Vagina (tissue), 2 donors: ENCODE measurements around the gene SOCS3. TPM values are rescaled to one million over a fixed set of nuclear protein-coding genes. Genes with fewer than 3 reads are reported as not detected.
A peak's percentile ranks its signal among the peaks of the same experiment; 100 is the strongest.

Experiments
- DNase-seq, 2 donors: peaks; one replicate each; pipeline ENCODE4 v3.0.0-alpha.2; 2017; ENCODE audit errors: extremely low spot score in 2 of 2
- H3K27ac ChIP-seq: fragments of 200-600 bp; sonication (generic); one replicate; pipeline ENCODE4 v1.5.1; 2019
- H3K27me3 ChIP-seq: fragments of 200-600 bp; sonication (generic); one replicate; pipeline ENCODE4 v1.5.1; 2019
- H3K36me3 ChIP-seq, 2 donors: fragments of 200-600 bp; sonication (generic); one replicate each; pipeline ENCODE4 v1.5.1; 2017 to 2019
- H3K4me1 ChIP-seq: fragments of 200-600 bp; sonication (generic); one replicate; pipeline ENCODE4 v1.5.1; 2019
- H3K4me3 ChIP-seq, 2 donors: fragments of 200-600 bp; sonication (generic); 1 replicate in 1 of 2; 2 replicates in 1 of 2; pipeline ENCODE4 v1.5.1; 2016 to 2019
- H3K9me3 ChIP-seq: fragments of 200-600 bp; sonication (generic); one replicate; pipeline ENCODE4 v1.5.1; 2019
- POLR2A ChIP-seq, 2 donors: fragments of 450-650 bp; IDR thresholded peaks; one replicate each; pipeline ENCODE4 v1.6.1; 2017; ENCODE audit warnings: antibody characterized with exemption in 2 of 2, mild to moderate bottlenecking in 2 of 2, moderate library complexity in 2 of 2
- POLR2AphosphoS5 ChIP-seq, 2 donors: sonication (generic); formaldehyde crosslinking; IDR thresholded peaks; one replicate each; pipeline ENCODE4 v1.9.0; 2017; ENCODE audit warnings: antibody characterized with exemption in 2 of 2, mild to moderate bottlenecking in 2 of 2, low read depth in 1 of 2; ENCODE audit not compliant: insufficient read depth in 1 of 2
- intact Hi-C: fragments of 100-400 bp; cut with DNase I; formaldehyde crosslinking; loops from one replicate; pipeline ENCODE4 v1.15.1; 2023
- total RNA-seq: library from RNA; depleted of rRNA; stranded (reverse); fragments of >200 nt; gene quantifications from one replicate; pipeline ENCODE4 v1.2.3, GENCODE V29; 2016
- TF ChIP-seq, protein P1 (sequence below), 3 experiments: fragments of 450-650 bp in 2 of 3; fragments of 200-600 bp in 1 of 3; sonication (generic) in 1 of 3; IDR thresholded peaks; one replicate each; pipeline ENCODE4 v1.5.1; 2017 to 2019; ENCODE audit warnings: antibody characterized with exemption in 3 of 3, mild to moderate bottlenecking in 2 of 3, moderate library complexity in 2 of 3

SOCS3 gene
- total RNA-seq, 1 donor from 2014 or later, result 173 TPM

DNA sequence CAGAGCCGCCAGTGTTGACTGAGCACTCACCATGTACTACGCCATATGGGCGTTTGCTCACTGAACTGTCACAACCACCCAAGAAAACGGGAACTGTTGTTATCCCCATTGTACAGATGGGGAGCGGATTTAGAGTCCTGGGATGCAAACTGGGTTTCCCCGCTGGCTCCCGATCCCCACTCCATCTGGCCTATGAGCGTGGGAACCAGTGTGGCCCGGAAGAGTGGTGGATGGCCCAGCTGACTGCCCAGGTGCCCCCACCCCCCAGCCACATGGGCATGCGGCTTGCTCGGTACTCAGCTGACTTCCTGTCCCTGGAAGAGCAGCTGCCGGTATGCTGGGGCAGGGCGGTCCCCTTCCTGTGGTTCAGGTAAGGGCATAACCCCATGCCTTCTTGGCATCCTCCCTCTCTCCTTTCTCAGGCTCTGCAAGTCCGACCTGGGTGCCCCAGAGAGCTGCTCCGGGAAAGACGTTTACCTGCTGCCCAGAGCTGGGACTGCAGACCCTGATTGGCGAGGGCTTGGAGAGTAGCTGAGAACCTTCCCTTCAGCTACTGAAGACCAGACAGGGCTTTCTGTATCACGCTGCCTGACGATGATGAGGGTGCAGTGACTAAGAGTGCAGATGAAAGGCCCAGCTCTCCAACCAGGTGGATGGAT is 16.2 kb downstream of the SOCS3 start:
- Histone ChIP-seq H3K9me3 (no peaks in the 10 kb centered on the region), H3K27me3 (no peaks in the 10 kb centered on the region), H3K4me1 (peaks cover 33% of the 10 kb centered on the region), H3K36me3 (no peaks in the 10 kb centered on the region), H3K4me3 (no peak overlapping the region), H3K27ac (peak overlapping the region; percentile 90)
- intact Hi-C loops, result no loop called here
- TF ChIP-seq POLR2AphosphoS5 (IDR thresholded peaks at IDR 0.05; ENCODE audit: insufficient read depth in 1 of 2, low read depth in 1 of 2) (no peak), POLR2A (IDR thresholded peaks at IDR 0.05) (no peak)
- TF ChIP-seq, protein P1, sequence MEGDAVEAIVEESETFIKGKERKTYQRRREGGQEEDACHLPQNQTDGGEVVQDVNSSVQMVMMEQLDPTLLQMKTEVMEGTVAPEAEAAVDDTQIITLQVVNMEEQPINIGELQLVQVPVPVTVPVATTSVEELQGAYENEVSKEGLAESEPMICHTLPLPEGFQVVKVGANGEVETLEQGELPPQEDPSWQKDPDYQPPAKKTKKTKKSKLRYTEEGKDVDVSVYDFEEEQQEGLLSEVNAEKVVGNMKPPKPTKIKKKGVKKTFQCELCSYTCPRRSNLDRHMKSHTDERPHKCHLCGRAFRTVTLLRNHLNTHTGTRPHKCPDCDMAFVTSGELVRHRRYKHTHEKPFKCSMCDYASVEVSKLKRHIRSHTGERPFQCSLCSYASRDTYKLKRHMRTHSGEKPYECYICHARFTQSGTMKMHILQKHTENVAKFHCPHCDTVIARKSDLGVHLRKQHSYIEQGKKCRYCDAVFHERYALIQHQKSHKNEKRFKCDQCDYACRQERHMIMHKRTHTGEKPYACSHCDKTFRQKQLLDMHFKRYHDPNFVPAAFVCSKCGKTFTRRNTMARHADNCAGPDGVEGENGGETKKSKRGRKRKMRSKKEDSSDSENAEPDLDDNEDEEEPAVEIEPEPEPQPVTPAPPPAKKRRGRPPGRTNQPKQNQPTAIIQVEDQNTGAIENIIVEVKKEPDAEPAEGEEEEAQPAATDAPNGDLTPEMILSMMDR (IDR thresholded peaks at IDR 0.05), result no peak
- DNase-seq, result no peak

DNA sequence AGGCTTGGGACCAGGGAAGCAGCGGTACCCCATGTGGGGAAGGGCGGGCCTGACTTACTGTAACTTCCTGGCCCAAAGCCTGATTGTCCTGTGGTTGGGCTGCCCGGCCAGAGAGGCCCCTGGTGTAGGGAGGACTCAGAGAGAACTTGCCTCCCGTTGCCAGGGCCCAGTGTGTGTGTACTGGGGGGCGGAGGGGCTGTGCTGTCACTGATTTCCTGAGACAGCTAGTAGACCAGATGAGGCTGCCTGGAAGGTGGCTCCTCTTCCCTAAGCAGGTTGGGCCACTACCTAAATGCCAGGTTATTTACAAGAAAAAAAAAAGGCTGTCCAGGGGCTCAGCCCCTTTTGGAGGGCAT is 16.7 kb downstream of the SOCS3 start:
- Histone ChIP-seq H3K36me3 (no peaks in the 10 kb centered on the region), H3K9me3 (no peaks in the 10 kb centered on the region), H3K4me3 (peak overlapping the region in 1 of 2 donors; percentile 56), H3K27ac (peak overlapping the region; percentile 90), H3K4me1 (peaks cover 33% of the 10 kb centered on the region), H3K27me3 (no peaks in the 10 kb centered on the region)
- TF ChIP-seq, protein P1 (IDR thresholded peaks at IDR 0.05), result no peak
- TF ChIP-seq POLR2A (IDR thresholded peaks at IDR 0.05), result no peak
- no peak for TF ChIP-seq POLR2AphosphoS5 (IDR thresholded peaks at IDR 0.05; ENCODE audit: insufficient read depth in 1 of 2, low read depth in 1 of 2)
- no peak for DNase-seq
- intact Hi-C loops, result no loop called here

DNA sequence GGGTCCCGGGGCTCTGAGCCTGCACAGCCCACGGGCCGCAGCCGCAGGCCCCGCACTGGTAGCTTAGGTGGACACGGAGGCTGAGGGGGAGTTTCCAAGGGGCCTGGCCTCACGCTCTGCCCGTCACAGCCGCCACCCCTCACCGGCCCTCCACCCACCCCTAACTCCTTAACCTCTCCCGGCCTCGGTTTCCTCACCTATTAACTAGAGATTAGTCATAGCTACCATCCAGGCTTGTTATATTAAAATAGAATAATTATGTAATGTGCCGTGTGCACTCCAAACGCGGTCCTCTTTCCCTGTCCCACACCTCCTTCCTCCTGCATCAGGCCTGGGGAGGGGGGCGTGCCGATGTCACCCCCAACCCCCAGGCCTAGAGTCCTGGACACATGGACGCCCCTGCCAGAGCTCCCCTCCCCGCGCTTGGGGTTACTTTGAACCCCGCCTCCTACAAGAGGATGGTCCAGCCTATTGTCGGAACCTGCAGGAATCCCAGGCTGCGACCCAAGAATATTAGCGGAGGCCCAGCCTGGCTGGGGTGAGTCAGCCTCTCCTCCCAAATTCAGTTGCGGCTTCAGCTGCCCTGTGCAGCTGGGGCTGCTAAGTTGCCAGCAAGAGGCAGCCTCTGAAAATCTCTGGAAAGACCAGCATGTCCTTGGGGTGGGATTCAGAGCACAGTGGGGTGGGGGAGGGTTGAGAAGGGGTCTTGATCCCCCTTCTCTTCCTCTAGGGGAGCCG is 17.3 kb downstream of the SOCS3 start:
- peak overlapping the region; percentile 34 to 56 for H3K4me3 ChIP-seq
- no peaks in the 10 kb centered on the region for H3K27me3 ChIP-seq
- no peaks in the 10 kb centered on the region for H3K9me3 ChIP-seq
- TF ChIP-seq, protein P1 (IDR thresholded peaks at IDR 0.05), result no peak
- TF ChIP-seq POLR2A (IDR thresholded peaks at IDR 0.05) (no peak), POLR2AphosphoS5 (IDR thresholded peaks at IDR 0.05; ENCODE audit: insufficient read depth in 1 of 2, low read depth in 1 of 2) (peak; percentile 34 to 84)
- intact Hi-C loops, result no loop called here
- DNase-seq, result no peak
- peak overlapping the region; percentile 90 for H3K27ac ChIP-seq
- no peaks in the 10 kb centered on the region for H3K36me3 ChIP-seq
- peaks cover 33% of the 10 kb centered on the region for H3K4me1 ChIP-seq

DNA sequence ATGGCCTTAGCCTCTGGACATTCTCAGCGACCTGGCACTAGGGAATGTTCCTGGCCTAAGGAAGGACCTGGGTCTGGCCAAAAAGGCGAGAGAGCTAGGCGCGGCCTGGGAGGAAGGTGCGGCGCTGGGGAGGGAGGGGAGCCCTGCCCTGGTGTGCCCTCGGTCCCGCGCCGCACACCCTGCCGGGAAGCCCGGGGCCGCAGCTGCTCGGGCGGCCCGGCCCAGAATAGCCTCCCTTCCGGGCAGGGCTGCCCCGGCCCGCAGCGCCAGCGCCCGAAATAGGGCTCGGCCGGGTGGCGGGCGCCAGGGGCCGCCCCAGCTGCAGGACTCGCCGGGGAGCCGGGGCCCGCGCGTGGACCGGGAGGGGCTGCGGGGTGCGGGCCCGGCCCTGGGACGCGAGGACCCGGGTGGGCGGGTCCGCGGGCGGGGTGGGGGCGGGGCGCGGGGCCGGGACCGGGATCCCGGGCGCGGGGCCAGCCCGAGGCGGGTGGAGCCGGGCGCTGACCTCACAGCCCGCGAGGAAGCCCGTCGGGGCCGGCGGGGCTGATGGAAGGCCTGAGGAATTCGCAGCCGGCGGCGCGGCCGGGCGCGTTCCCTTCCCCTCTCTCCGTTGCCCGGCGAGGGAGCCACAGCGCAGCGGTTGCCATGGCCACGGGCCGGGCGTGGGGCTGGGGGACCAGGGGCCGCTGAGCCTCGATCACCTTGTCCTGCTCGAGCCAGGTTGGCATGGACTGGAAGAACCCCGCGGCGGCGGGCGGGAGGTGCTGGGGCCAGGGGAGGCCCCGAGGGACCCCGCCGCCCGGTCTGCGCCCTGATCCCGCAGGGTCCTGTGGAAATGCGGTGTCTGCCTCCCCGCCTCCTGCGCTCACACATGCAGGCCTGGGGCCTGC is 18.1 kb downstream of the SOCS3 start:
- DNase-seq, result no peak
- peak in 1 of 2 donors; percentile 41 for TF ChIP-seq POLR2A (IDR thresholded peaks at IDR 0.05)
- TF ChIP-seq, protein P1 (IDR thresholded peaks at IDR 0.05), result no peak
- intact Hi-C loops, result no loop called here
- no peaks in the 10 kb centered on the region for H3K27me3 ChIP-seq
- H3K9me3 ChIP-seq, result no peaks in the 10 kb centered on the region
- no peaks in the 10 kb centered on the region for H3K36me3 ChIP-seq
- peak overlapping the region; percentile 90 for H3K27ac ChIP-seq
- peak overlapping the region; percentile 34 to 56 for H3K4me3 ChIP-seq
- peaks cover 33% of the 10 kb centered on the region for H3K4me1 ChIP-seq
